Measurements from ENCODE around the gene ZNF625.
A peak's percentile ranks its signal among the peaks of the same experiment; 100 is the strongest.

- peak in 1 of 2 donors; percentile 2 for TF ChIP-seq POLR2A (IDR thresholded peaks at IDR 0.05)
- TF ChIP-seq, protein P1, sequence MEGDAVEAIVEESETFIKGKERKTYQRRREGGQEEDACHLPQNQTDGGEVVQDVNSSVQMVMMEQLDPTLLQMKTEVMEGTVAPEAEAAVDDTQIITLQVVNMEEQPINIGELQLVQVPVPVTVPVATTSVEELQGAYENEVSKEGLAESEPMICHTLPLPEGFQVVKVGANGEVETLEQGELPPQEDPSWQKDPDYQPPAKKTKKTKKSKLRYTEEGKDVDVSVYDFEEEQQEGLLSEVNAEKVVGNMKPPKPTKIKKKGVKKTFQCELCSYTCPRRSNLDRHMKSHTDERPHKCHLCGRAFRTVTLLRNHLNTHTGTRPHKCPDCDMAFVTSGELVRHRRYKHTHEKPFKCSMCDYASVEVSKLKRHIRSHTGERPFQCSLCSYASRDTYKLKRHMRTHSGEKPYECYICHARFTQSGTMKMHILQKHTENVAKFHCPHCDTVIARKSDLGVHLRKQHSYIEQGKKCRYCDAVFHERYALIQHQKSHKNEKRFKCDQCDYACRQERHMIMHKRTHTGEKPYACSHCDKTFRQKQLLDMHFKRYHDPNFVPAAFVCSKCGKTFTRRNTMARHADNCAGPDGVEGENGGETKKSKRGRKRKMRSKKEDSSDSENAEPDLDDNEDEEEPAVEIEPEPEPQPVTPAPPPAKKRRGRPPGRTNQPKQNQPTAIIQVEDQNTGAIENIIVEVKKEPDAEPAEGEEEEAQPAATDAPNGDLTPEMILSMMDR (IDR thresholded peaks at IDR 0.05), result peak; percentile 92 to 97 (median 94)
These were observed 15.8 kb downstream of the ZNF625 start for GRCh38 chr19:12140545-12141404.

Measured in heart left ventricle (tissue), 13 donors.